ENCODE data around the gene CHL1.

Gene CHL1

GRCh38 chr3:291646-292436 lies 95.3 kb downstream of the CHL1 start:
- DNase-seq (ENCODE audit: low read depth) = peak; percentile 4
- no peak overlapping the region for H3K4me3 ChIP-seq (ENCODE audit: low read length)
- no peak for TF ChIP-seq CTCF (IDR thresholded peaks at IDR 0.05; ENCODE audit: insufficient read depth, low read depth, low read length, missing control alignments)

- no peak for TF ChIP-seq CTCF (IDR thresholded peaks at IDR 0.05; ENCODE audit: insufficient read depth, low read depth, low read length, missing control alignments)
- peak; percentile 94 for DNase-seq (ENCODE audit: low read depth)
- H3K4me3 ChIP-seq (ENCODE audit: low read length) = no peak overlapping the region
These were observed 97.5 kb downstream of the CHL1 start for GRCh38 chr3:294096-294495.

GRCh38 chr3:294581-294980 lies 98.0 kb downstream of the CHL1 start:
- DNase-seq (ENCODE audit: low read depth) = peak; percentile 49
- no peak for TF ChIP-seq CTCF (IDR thresholded peaks at IDR 0.05; ENCODE audit: insufficient read depth, low read depth, low read length, missing control alignments)
- no peak overlapping the region for H3K4me3 ChIP-seq (ENCODE audit: low read length)

GRCh38 chr3:295166-295565 lies 98.6 kb downstream of the CHL1 start:
- TF ChIP-seq CTCF (IDR thresholded peaks at IDR 0.05; ENCODE audit: insufficient read depth, low read depth, low read length, missing control alignments) = no peak
- no peak overlapping the region for H3K4me3 ChIP-seq (ENCODE audit: low read length)
- DNase-seq (ENCODE audit: low read depth) = no peak

GRCh38 chr3:297585-297984 lies 101.0 kb downstream of the CHL1 start:
- TF ChIP-seq CTCF (IDR thresholded peaks at IDR 0.05; ENCODE audit: insufficient read depth, low read depth, low read length, missing control alignments) = no peak
- DNase-seq (ENCODE audit: low read depth) = no peak
- H3K4me3 ChIP-seq (ENCODE audit: low read length) = no peak overlapping the region

GRCh38 chr3:299590-300301 lies 103.2 kb downstream of the CHL1 start:
- no peak overlapping the region for H3K4me3 ChIP-seq (ENCODE audit: low read length)
- TF ChIP-seq CTCF (IDR thresholded peaks at IDR 0.05; ENCODE audit: insufficient read depth, low read depth, low read length, missing control alignments) = no peak
- peak; percentile 17 for DNase-seq (ENCODE audit: low read depth)

All from epithelial cell of esophagus (primary cell).